Amniotic epithelial cell (primary cell): ENCODE measurements around the gene PEAR1.

Experiments
- DNase-seq: peaks from one replicate; pipeline ENCODE4 v3.0.0-alpha.2; 2010; ENCODE audit warnings: low read depth

PEAR1 gene, protein sequence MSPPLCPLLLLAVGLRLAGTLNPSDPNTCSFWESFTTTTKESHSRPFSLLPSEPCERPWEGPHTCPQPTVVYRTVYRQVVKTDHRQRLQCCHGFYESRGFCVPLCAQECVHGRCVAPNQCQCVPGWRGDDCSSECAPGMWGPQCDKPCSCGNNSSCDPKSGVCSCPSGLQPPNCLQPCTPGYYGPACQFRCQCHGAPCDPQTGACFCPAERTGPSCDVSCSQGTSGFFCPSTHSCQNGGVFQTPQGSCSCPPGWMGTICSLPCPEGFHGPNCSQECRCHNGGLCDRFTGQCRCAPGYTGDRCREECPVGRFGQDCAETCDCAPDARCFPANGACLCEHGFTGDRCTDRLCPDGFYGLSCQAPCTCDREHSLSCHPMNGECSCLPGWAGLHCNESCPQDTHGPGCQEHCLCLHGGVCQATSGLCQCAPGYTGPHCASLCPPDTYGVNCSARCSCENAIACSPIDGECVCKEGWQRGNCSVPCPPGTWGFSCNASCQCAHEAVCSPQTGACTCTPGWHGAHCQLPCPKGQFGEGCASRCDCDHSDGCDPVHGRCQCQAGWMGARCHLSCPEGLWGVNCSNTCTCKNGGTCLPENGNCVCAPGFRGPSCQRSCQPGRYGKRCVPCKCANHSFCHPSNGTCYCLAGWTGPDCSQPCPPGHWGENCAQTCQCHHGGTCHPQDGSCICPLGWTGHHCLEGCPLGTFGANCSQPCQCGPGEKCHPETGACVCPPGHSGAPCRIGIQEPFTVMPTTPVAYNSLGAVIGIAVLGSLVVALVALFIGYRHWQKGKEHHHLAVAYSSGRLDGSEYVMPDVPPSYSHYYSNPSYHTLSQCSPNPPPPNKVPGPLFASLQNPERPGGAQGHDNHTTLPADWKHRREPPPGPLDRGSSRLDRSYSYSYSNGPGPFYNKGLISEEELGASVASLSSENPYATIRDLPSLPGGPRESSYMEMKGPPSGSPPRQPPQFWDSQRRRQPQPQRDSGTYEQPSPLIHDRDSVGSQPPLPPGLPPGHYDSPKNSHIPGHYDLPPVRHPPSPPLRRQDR

GRCh38 chr1:156893048-156893953, at the start of gene PEAR1:
PEAR1 (plus strand) TSS chr1:156893718; CDS start chr1:156903927, 10,209 bp downstream.
- DNase-seq = no peak

GRCh38 chr1:156844102-156844501, 49.4 kb upstream of the PEAR1 start:
- DNase-seq = no peak

DNA sequence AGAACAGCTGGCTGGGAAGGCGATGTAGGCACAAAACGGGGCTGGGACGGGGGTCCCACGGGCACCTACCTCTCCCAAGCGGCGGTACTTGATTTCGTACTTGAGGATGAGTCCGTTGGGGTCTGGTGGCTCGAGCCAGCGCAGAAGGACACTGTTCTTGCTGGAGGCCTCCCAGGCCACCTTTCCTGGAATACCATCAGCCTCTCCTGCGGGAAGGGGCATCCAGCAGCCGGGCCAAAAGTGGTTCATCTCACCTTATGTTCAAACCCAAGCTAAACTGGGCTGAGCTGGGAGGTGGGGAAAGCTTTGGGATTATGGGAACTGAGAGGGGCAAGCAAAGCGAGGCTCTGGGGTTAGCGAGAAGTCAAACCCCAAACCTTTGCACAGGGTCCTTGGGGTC, 48.9 kb upstream of the PEAR1 start:
- DNase-seq = no peak

DNA sequence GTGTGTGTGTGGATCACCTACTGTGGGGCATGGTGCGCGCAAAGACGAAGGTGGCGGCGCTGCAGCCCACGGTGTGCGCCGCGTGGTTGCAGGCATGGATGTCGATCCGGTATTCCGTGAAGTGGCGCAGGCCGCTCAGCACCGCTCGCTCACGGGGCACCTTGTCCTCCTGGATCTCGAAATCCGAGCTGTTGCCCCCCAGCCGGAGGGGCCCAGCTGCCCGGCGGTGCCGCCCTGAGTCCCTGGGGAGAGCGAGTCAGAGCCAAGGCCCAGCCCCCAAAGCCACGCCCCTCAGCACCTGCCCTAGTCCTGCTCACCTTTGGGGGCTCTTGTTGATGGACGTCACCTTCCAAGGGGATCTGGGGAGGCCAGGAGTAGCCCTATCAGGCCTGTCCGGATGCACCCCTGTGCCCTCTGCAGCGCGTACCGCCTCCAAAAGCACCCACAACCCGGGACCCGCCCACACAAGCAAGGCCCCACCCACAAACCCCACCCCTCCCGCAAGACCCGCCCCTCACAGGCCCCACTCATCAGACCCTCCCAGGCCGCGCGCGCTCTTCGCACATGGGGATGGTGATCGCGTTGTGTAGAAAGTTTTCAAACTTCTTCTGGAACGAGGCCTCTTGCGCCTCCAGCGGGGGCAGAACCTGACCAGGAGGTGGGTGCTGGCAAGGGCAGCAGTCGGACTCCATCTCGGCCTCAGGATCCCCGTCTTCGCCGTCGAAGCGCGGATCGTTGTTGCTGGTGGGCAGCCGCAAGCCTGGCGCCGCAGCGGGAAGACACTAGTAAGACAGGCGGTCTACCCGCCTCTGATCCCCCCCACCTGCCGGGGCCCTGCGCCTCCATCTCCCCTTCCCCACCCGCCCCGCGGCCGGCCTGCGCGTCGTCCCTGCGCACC, 48.2 kb upstream of the PEAR1 start:
- no peak for DNase-seq

DNA sequence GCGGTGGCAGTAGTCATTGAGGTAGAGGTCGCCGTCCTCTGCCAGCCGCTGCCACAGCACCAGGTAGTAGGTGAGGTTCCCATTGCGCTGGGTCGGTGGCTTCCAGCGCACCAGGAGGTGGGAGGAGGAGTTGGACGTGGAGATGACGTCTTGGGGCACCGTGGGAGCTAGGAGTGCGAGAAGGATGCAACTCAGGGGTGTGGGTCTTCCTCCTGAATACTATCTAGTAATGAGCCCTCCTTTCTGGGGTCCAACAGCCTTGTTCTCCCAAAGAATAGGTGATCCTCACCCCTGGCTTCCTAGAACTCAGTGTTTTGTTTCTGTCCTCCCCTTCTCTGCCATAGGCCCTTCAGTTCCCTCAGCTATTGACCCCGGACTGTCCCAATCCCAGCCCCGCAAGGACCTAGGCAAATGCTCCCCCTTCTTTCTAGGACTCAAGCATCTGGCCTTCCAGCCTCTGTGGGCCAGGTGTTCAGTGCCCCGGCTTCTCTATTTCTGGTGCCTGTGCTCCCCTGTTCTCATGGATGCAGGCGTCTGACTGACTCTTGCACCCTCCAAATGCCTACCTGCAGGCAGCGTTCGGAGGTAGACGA, 47.5 kb upstream of the PEAR1 start:
- DNase-seq = no peak

GRCh38 chr1:156846643-156847042, 46.9 kb upstream of the PEAR1 start:
- no peak for DNase-seq

DNA sequence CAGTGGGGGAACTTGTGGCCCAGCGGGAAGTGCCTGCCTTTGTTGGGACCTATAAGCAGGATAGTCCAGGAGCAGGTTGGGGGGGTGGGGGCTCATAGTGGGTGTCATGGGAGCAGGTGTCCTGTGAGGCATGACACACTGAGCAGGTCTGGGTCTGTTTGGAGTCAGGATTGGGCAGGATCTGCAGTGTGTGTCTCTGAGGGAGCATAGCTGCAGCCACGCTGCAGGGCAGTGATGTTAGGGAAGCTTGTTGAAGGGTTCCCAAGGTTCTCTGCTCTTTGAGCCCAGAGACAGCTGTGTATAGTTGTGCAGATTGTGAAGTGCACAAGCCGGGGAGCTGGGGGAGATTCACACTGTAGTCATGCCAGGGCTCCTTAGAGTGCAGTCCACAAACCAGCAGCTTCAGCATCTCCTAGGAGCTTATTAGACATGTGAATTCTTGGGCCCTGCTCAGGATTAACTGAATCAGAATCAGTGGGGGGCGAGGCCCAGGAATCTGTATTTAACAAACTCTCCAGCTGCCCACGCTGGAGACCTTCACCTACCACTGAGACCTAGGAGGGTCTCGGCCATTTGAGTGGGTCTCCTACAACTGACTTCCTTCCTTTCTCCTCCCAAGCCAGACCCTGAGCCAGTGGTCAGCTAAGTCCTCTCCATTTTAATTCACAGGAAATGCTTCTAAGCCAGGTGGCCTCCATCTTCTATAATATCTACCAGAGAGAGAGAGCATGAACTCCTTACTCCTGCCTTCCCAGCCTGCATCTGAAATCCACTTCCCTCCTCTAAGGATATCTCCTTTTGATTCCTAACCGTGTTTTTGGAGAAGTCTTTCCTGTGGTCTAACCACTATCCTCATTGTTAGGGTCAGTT, 45.7 kb upstream of the PEAR1 start:
- no peak for DNase-seq

DNA sequence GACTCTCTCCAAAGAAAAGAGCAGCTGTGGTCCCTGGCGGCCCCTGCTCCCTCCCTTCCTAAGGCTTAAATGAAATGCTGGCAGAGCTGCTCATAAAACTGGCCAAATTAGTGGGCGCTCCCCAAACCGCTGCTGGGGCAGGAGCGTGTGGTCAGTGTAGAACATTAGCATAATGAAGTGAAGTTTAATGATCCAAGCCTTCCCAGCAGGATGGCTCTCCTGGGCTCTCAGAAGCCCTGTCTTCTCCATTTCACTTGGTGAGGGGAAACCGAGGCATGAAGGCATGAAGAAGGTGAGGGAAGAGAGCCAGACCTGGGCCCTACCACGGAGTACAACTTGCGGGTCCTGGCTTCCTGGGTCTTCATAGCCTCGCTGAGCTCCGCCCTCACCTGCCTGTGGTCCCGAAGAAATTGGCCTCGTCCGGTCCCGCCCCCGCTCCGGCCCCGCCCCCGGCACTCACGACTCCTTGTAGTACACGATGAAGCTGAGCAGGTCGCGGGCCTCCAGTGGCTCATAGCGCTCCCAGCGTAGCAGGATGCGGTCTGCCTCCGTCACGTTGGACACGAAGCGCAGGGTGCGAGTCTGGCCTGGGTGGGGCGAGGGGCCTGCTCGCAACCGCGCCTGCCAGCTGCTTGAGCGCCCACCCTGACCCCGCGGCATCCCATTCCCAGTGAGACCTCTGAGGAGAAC, 44.9 kb upstream of the PEAR1 start:
- DNase-seq = no peak

DNA sequence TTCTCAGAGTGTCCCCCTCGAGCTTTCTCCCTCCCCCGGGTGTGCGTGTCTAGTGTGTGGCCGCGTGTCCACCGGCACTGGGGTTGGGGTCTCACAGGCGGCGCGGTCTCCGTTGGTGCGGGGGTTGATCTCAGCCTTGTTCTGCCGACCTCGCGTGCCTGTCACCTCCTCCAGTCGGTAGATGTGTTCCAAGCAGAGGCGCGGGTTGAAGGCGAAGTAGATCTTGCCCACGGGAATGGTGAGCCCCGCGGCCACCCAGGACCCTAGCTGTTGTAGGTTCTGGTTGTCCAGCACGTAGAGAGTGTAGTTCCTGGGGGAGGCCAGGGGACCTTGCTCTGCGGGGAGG, 44.4 kb upstream of the PEAR1 start:
- DNase-seq = no peak

GRCh38 chr1:156851779-156852417, 41.6 kb upstream of the PEAR1 start:
- no peak for DNase-seq

DNA sequence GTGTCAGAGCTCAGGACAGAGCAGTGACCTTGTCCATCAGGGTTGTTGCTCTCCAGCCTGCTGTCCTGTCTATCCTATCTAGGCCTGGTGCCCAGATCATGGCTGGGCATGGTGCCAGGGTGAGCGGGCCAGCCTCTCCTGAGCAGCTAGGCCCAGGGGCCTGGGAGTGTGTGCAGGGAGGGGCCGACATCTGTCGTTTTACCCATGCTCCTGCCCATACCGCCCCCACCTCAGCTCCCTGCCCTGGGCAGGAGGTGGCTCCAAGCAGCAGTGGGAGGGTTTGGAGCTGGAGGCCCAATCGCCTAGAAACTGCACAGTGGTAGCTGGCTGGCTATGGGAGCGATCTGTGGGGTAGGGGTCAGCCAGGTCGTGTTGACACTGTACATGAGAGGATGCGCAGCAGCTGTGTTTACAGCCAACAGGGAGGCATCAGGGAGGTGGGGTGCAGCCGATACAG, 41.1 kb upstream of the PEAR1 start:
- DNase-seq = peak; percentile 24

DNA sequence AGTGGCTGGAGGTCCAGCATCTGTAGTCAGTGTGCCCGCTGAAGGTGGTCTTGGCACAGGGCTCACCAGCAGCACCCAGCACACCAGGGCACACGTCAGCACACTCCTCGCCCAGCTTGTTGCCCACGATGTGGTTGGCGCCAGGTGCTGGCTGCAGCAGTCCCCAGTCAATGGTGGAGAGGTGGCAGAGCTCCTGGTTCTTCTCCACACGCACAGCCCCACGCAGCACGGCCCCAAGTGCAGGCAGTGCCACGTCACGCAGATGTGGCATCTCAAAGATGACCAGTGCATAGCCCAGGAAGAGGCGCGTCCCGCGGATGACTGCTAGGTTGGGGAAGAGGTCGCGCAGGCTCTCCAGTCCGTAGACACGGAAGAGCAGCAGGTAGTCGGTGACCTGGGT, 39.8 kb upstream of the PEAR1 start:
- DNase-seq = no peak

- DNase-seq = no peak
Observed at GRCh38 chr1:156854634-156855033, 38.9 kb upstream of the PEAR1 start.

- no peak for DNase-seq
Observed at GRCh38 chr1:156856282-156856785, 37.2 kb upstream of the PEAR1 start.

DNA sequence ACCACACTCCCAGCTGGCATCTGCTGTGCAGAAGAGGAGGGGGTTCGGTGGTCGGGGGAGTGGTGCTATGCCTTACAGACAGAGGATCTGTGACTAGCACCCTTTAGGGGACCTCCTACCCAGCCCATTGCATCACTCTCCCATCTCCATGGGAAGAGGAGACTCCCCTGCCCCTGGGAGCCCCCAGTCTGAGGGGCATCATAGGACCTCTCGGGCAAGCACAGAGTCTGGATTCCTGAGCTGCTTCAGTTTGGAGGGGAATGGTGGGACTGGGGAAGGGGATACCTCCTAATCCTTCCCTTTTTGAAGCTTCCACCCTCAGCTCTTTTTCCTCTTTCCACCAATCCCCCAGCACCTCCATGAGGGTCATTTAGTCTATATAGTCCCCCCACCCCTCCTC, 36.0 kb upstream of the PEAR1 start:
- no peak for DNase-seq

DNA sequence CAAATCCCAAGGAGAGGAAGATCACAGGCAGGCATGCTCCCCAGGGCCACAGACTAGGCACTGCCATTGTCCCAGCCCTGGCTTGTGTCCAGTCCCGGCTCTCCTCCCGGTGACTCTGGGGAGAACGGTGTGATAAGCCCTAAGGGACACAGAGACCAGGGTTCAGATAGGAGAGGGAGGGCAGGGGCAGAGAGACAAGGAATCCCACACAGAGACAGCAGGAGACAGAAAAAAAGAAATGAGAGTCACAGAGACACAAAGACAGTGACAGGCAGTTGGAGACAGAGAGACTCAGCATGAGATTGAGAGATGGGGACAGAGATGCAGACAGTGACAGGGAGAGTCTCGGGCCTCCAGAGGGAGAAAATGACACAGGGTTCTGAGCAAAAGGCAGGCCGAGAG, 35.0 kb upstream of the PEAR1 start:
- no peak for DNase-seq

DNA sequence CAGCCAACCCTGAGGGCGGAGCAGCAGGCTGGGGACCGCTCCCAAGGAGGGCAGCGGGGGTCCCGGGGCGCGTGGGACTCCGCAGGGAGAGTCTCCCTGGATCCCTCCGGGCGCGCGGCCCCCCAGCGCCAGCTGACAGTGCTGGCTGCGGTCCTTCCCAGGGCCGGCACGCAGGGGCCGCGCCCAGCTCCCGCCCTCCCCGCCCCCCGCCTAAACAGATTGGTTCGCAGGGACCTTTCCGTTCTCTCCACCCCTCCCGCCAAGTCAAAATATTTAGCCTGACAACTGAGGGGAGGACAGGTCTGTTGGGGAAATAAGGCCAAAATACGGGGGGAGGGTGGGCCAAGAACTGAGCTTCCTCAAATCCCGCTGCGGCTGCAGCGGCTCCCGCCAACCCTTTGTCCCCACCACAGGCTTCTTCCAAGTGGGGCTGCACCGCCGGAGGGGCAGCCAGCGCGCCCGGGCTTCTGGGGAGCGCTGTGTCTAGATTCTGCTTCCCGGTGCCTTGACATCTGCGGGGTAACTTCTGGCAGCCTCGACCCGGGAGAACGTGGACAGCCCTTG, 34.5 kb upstream of the PEAR1 start, which contains the start of gene INSRR:
Gene INSRR (minus strand): TSS at position 159 of the 564 bp plus-strand sequence. CDS start 496 bp downstream, outside the sequence.
- DNase-seq = no peak
